ENCODE measurements around the gene CTU2.

CTU2 gene

GRCh38 chr16:88733630-88734360 lies 27.5 kb downstream of the CTU2 start:
- Histone ChIP-seq H3K4me3 (replicated peaks; ENCODE audit: insufficient read depth, low read length) (no peak overlapping the region), H3K27me3 (ENCODE audit: insufficient read depth, poor library complexity, severe bottlenecking) (no peaks in the 10 kb centered on the region), H3K27ac (replicated peaks) (no peak overlapping the region)
- TF ChIP-seq REST (IDR thresholded peaks at IDR 0.05; ENCODE audit: insufficient replicate concordance, low read depth): no peak
- TF ChIP-seq SPI1 (IDR thresholded peaks at IDR 0.05; ENCODE audit: borderline replicate concordance, low read depth): no peak
- no peak for TF ChIP-seq POLR2AphosphoS5 (IDR thresholded peaks at IDR 0.05; ENCODE audit: low read depth)
- no peak for TF ChIP-seq GABPA (IDR thresholded peaks at IDR 0.05; ENCODE audit: low read depth)
- TF ChIP-seq CTCF (IDR thresholded peaks at IDR 0.05; ENCODE audit: insufficient read depth, low read length): no peak
- no peak for DNase-seq (ENCODE audit: low read depth in 1 of 2, low spot score in 1 of 2)

- no peak for TF ChIP-seq REST (IDR thresholded peaks at IDR 0.05; ENCODE audit: insufficient replicate concordance, low read depth)
- no peak for TF ChIP-seq GABPA (IDR thresholded peaks at IDR 0.05; ENCODE audit: low read depth)
- TF ChIP-seq POLR2AphosphoS5 (IDR thresholded peaks at IDR 0.05; ENCODE audit: low read depth): no peak
- no peak for TF ChIP-seq CTCF (IDR thresholded peaks at IDR 0.05; ENCODE audit: insufficient read depth, low read length)
- TF ChIP-seq SPI1 (IDR thresholded peaks at IDR 0.05; ENCODE audit: borderline replicate concordance, low read depth): no peak
- no peak overlapping the region for H3K4me3 ChIP-seq (replicated peaks; ENCODE audit: insufficient read depth, low read length)
- no peak overlapping the region for H3K27ac ChIP-seq (replicated peaks)
- DNase-seq (ENCODE audit: low read depth in 1 of 2, low spot score in 1 of 2): no peak
- H3K27me3 ChIP-seq (ENCODE audit: insufficient read depth, poor library complexity, severe bottlenecking): no peaks in the 10 kb centered on the region
Observed at GRCh38 chr16:88734361-88734728, 28.0 kb downstream of the CTU2 start.

- H3K27me3 ChIP-seq (ENCODE audit: insufficient read depth, poor library complexity, severe bottlenecking): no peaks in the 10 kb centered on the region
- H3K4me3 ChIP-seq (replicated peaks; ENCODE audit: insufficient read depth, low read length): no peak overlapping the region
- TF ChIP-seq GABPA (IDR thresholded peaks at IDR 0.05; ENCODE audit: low read depth) (no peak), SPI1 (IDR thresholded peaks at IDR 0.05; ENCODE audit: borderline replicate concordance, low read depth) (no peak), CTCF (IDR thresholded peaks at IDR 0.05; ENCODE audit: insufficient read depth, low read length) (no peak), POLR2AphosphoS5 (IDR thresholded peaks at IDR 0.05; ENCODE audit: low read depth) (no peak), REST (IDR thresholded peaks at IDR 0.05; ENCODE audit: insufficient replicate concordance, low read depth) (no peak)
- no peak for DNase-seq (ENCODE audit: low read depth in 1 of 2, low spot score in 1 of 2)
- no peak overlapping the region for H3K27ac ChIP-seq (replicated peaks)
Observed at GRCh38 chr16:88735121-88735520, 28.8 kb downstream of the CTU2 start.

All from HL-60 (cell line).